HG03378 (cell line): ENCODE measurements around the gene CELF4.

ENCODE experiments used
- ATAC-seq: cut with Tn5 transposase; IDR thresholded peaks from one replicate; pipeline ENCODE4 v1.9.1; 2021; ENCODE audit warnings: mild to moderate bottlenecking, moderate library complexity; ENCODE audit not compliant: unreplicated experiment

Gene CELF4

DNA sequence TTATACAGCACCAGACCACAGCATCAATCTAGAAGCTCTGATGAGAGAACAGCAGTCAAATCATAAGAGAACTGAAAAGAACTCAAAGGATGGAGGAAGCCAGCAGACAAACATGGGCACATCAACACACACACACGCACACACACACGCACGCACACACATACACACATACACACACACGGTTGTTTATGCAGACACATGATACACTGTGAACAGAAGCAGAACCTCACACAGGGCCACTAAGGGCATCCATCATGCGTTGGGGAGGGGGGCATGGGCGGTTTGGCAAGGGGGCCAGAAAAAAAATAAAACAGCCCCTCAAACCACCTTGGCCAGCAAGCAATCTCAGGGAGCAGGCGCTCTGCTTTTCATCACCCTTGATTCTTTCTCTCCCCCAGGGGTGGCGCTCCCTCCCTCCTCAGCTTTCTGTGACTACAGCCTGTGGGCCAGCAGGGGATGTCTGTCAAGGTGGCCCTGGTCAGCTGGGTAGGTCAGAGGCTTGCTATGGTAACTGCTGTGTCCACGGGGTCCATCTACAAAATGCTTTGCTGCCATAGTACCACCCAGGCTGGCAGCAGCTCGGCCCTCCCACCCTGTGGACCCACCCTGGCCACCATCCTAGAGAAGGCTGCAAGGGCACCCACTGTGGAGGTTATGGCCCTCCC, 318.0 kb downstream of the CELF4 start:
- no peak for ATAC-seq

DNA sequence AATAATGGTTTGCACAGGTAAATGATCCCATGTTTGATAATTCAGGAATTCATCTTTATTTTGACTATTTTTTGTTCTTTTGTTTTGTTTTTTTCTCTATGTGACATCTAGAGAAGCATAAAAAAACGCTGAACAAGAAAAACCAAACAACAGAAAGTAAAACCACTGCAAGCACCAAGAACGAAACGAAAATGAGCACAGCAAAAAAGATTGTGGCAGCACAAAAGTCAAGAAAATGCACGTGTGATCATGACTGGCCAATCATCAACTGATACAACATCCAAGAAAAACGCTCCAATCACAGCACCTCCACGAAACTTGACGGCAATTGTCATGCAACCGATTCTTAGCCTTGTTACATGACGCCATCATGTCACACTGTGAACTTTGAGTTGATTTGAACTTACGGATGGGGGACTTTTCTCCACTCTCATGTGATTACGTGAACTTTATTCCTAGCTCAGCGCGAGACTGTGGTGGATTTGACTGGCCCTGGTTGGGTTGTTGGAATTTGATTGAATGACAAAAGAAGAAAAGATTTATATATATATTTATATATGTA, 318.7 kb downstream of the CELF4 start:
- no peak for ATAC-seq

DNA sequence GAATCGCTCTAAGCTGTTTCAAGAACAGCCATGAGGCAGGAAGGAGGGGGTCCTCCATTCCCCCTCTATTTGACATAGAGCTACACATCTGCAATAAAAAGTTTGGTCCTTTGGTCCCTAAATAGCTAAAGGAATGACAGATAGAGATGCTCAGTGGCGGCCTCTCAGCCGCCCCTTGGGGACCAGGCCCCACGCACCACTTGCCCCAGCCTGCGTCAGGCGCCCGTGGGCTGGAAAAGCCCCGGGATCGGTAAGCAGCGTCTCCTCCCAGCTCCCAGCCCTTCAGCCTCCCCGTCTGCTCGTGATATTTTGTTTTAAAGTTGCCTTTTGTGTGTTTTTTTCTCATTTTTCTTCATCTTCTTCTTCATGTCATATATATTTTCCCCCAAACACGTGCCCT, 321.0 kb downstream of the CELF4 start:
- no peak for ATAC-seq

DNA sequence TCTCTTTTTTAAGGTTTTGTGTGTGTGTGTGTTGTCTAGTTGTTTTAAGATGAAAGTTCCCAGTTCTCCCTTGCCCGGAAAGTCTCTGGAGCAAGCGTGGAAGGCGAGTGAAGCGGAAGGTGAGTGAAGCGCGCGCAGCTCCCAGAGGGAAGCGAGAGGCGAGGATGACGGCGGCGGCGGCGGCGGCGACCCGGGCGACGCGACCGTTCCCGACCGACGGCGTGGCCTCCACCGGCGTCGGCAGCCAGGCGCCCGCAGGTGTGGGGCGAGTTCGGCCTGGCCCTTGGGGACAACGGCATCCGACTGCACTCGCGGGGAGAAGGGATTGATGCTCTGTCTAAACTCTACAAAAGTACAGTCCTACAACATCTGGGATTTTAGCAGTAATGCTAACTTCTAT, 321.9 kb downstream of the CELF4 start:
- no peak for ATAC-seq

DNA sequence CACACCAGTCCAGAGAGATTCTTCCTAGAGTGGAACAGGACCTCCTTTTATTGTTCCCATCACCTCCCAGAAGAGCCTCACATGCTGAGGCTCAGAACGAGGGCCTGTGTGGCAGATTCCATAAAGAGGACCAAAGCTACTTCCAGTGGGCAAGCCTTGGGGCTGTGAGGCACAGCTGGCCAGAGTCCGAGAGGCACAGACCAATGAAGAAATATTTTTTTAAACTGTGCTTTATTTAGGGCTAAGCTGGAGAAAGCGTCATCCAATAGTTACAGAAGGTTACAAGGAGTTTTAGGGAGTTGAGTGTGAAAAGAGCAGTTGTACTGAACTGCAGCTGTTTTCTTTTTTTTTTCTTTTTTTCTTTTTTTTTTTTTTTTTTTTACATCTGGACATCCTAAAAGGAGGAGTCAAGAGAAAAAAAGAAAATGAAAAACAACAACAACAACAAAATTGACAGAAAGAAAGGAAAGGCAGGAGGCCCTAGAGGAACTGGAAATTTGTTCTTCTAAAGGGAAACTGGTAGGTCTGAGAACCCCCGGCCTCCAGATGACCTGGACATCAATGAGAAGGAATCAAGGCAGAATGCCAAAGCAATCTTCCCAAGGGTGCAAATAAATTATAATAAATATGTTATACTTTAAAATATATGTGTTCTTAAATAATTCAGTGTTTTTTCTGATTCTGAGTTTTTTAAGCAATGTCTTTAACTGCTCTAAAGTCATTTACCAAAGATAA, 322.6 kb downstream of the CELF4 start:
- no peak for ATAC-seq

DNA sequence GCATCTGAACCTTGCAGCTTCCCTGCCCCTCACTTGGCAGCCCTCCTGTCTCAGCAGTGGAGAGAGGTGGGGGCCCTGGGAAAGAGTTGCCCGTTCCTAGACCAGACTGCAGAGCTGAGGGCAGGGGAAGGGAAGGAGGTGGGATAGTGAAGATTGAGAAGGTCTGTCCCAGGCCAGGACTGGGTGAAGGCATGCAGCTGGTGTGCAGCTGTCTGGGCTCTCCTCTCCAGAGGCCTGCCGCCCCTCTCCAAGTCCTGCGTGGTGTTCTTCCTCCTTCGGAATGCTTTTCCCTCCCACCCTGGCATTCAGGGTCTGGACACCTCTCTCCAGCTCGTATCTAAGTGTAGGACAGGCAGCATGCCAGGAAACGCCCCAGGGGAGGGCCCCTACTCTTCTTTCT, 323.5 kb downstream of the CELF4 start:
- no peak for ATAC-seq

DNA sequence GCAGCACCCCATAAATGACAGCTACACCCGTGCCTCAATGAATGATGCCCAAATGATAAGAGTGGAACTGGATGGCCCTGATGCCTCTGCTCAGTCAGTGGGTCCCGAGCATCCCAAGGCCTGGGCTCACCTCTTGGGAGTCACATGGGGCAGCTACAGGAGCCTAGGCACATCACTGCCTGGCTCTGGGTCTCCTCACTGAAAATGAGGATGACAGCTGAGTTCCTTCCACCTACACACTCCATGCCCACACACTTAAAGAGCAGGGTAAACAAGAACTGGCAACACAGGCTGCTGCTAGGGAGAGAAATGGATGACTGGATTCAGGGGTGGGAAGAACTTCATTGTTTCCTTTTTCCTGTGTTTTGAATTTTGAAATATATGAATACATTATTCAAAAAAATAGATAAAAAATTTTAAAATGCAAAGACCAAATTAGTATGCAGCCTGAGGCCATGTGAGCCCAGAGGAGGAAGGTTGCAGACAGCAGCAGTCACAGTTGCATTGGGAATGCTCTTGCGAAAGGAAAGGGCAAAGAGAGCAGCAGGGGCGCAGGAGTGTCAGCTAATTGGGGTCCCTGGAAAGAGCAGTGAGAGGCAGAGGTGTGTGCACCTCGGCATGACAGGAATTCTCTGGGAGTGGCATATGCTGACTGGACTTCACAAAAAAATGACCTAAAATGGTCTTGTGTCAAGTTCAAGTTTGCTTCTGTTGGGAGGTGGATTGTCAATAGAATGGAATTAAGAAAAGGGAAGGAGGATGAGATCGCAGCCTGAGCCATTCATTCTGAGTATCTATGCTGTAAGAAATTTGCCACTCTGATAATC, 327.1 kb downstream of the CELF4 start:
- no peak for ATAC-seq

DNA sequence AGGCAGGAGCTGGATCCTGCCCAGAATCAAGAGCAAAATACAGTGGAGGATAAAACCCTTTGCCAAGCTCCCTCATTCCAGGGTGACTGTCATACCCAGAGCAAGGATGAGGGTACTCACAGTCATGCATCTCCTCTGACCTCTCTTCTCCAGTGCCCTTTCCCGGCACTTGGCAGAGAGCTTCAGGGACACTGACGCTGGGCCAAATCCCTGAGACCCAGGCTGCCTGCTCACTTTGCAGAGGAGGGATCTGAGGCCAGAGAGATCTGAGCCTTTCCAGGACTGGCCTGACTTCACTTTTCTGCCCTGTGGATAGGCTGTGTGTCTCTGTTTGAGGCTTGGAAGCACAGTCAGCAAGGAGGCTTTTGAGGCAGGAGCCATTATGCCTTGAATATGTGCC, 330.0 kb downstream of the CELF4 start:
- ATAC-seq = no peak

DNA sequence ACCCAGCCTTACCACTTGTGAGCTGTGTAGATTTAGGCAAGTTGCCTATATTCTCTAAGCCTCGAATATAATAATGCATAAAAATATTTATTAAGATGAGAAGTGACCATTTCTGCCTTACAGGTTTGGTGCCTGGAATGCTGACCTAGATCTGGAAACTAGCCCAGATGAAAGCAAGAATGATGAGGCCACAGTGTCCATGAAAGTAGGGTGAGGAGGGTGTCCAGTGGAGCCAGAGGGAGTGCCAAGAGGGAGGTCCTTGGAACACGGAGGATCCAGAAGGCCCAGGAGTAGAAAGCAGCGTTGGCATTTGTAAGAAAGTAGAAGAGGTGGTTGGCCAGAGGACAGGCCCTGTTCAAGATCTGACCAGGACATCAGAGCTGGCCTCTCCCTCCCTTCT, 334.3 kb downstream of the CELF4 start:
- ATAC-seq = no peak

DNA sequence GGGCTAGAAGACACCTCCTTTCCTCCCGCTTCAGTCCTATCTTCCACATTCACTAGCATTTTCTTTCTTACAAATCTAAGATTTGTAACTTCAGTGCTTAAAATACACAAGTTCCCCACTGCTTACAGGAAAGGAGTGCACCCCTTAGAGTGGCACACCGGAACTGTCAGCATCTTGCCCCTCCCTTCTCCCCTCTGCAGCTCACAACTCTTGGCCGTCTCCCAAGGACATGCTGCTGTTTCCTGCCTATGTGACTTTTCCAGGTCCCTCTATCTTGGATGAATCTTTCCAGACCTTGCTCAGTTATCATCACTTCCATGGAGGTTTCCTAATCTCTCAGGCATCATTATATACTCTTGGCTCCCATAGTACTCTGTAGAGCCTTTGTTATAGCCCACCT, 334.8 kb downstream of the CELF4 start:
- no peak for ATAC-seq

DNA sequence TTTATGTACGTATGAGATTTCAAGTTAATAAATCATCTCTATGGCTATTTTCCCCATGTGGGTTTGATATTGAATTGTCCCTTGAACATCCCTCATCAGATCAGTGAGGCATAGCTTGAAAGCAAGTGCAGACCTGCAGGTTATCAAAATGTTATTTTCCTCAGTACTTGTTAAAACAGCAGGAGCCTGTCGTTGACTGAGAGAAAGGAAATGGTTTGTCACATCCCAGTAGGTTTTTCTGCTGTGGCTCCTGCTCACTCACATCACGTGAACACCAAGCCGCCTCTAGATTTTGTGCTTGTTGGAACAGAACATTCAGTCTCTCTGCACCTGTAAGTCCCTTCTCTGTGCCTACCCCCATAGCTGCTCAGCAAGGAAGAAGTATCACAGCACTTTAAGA, 340.3 kb downstream of the CELF4 start:
- ATAC-seq = no peak

DNA sequence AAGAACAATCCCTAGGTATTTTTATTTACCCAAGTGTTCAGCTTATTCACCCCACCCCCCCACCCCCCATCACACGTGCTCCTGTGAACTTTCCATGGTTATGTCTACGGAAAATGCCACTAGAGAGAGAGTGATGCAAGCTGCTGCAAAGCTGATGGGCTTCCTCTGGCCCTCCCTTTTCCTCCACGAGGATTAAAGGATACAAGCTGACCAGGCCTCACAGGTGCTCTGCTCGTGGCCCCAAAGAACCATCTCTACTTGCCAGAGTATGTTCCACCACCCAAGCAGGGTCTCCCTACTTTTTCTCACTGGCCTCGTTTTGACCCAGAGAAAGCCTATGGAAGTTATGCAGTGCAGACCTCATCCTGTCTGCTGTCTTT, 342.6 kb downstream of the CELF4 start:
- no peak for ATAC-seq

DNA sequence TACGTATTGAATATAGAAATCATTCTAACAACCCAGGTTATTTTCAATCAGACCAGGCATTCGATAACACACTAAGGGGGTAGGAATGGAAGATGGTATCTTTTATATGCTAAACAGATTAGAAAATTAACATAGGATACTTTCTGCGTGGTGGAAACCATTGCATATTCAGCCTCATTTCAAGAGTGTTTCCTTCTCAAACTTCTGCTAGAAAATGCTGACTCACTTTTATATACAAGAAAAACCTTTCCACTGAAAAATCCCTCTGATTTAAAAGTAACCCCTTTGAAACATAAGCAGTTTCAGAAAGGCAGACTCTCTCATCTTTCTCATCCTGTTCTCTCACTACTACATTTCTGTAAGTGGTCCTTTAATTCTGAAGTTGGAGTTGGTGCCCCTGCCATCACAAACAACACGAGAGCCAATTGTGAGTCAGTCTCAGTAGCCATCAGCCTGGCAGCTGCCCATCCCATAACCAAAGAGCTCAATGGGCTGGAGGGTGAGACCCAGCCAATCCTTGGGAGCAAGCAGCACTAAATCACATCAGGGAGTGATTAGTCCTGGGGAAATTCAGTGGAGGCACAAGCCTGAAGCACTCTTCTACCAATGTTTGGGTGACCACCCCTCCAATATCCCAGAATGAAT, 343.1 kb downstream of the CELF4 start:
- ATAC-seq = no peak

DNA sequence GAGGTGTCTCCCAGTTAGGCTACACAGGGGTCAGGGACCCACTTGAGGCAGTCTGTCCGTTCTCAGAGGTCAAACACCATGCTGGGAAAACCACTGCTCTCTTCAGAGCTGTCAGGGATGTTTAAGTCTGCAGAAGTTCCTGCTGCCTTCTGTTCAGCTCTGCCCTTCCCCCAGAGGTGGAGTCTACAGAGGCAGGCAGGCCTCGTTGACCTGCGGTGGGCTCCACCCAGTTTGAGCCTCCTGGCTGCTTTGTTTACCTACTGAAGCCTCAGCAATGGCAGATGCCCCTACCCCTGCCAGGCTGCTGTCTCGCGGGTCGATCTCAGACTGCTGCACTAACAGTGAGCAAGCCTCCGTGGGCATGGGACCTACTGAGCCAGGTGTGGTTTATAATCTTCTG, 346.3 kb downstream of the CELF4 start:
- no peak for ATAC-seq

DNA sequence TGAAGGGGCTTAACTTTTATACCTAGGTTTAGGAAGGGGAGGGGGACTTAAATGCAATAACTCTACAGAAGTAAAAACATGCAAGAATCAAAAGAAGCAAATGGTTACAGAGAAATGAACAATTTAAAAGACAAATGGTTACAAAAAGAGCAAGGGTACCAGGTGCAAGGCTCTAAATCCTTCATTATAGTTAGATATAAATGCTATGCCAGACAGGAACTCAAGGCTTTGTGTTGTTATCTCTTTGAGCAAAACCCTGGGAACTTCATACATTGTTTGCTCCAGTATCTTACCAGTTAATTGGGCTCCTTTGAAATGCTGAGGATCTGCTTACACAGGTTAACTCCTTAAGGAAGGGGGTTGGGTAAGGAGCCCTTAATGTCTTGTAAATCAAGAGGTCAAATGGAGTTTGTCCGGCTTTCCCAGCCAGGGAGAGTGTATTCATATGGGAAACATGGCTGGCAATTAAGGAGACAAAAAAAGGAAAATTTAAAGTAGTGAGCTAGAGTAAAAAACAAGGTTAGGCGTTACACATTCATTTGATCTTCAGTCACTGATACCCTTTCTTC, 347.5 kb downstream of the CELF4 start:
- no peak for ATAC-seq

DNA sequence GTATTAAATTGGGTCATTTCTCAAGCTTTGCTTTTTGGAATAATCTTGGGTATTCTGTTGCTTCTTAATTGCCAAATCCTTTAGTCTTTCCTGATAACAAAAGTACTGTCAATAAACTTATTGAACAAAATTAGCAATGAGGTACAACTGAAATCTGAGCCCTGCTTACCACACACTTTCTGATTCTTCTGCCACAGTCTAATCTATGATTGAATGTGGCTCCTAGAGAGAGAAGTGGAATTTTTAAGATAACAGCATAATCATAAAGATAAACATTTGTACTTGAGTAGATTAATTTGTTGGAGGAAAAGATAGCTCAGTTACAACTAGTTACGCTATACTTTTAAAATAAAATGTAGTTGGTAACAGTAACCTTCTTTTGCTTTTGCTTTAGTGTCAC, 354.8 kb downstream of the CELF4 start:
- ATAC-seq = no peak

DNA sequence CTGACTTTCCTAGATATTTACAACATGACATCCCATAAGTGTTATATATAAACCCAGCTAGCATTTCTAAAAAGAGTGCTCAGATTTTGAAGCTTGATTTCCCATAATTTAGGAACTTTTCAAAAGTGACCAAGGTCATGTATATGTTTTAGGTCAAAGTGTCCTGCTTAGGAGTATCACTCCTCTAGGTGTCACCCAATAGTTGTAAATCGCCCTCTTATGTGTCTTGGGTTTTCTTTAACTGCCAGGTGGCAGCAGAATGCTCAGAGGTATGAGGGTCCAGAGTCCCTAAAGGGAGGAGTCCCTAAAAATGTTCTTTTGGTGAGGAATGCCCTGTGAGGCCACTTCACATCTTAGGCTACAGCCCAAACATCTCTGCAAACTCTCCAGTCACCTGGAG, 358.3 kb downstream of the CELF4 start:
- ATAC-seq = no peak

DNA sequence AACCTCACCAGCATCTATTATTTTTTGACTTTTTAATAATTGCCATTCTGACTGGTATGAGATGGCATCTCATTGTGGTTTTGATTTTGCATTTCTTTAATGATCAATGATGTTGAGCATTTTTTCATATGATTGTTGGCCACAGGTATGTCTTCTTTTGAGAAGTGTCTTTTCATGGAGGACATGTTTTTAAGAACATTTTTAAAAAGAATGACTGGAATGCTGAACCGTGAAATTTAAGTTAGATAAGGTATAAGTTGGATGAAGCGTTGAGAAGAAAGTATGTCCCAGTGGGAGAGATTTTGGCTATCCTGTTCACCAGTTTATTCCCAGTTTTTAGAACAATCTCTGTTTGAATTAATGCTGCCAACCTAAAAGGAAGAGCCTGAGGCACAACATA, 365.9 kb downstream of the CELF4 start:
- ATAC-seq = no peak
